ENCODE measurements around the gene TMEM161B.
"Not testable (repeated sequence)": the region's sequence is repeated elsewhere in the genome, so short reads cannot be mapped to it uniquely, and the experiment has no call there.

The TMEM161B gene

DNA sequence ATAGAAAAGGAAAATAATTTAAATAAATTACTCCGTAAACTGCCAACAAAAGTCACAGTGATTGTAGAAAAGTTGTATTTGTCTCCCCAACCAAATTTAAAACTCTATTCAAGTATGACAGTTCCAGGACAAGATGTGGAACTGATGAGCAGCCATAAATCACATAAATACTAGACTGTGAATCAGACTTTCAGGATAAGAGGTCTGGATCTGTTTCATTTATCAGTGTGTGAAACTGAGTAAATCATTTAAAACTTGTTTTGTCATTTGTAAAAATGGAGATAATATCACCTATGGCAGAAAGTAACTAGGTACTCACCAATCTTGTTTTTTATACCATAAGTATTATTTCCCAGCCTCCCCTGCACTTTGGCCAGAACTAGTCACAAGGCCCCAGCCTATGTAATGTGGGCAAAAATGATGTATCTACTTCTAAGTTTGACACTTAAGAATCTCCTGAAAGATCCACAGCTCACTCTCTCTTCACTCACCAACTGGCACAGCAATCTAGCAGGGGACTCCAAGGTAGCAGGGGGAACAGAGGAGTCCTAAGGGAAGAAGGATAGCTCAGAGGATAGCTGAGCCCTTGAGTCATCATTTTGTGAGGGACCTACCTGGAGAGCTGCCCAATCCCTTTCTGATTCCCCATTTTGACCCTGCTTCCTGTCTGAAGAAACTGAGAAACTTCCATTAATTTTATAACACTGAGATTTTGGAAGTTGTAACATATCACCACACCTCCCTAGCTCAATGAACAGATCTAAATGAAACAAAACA is 31.6 kb downstream of the TMEM161B start:
- TF ChIP-seq ZNF274 (IDR thresholded peaks at IDR 0.05; ENCODE audit: low read depth, low read length): no peak
- no peak overlapping the region for H3K4me3 ChIP-seq (ENCODE audit: low read length)

DNA sequence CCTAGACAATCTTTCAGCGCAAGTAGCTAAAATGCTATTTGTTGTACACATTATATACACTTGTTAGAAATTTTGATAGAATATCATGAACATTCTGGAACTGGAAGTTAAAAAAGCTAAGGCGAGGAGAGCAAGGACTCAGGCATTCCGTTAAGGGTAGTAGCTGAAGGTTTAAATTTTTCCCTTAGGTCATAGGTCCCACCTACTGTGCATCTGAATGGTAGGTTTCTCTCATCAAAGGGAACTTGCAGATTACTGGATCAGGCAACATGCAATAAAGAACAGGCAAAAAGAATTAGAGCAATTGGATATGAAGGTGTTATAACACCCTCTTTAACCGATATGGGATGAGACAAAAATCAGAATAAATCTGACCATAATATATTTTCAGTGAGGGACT is 32.8 kb downstream of the TMEM161B start:
- no peak for TF ChIP-seq ZNF274 (IDR thresholded peaks at IDR 0.05; ENCODE audit: low read depth, low read length)
- no peak overlapping the region for H3K4me3 ChIP-seq (ENCODE audit: low read length)

DNA sequence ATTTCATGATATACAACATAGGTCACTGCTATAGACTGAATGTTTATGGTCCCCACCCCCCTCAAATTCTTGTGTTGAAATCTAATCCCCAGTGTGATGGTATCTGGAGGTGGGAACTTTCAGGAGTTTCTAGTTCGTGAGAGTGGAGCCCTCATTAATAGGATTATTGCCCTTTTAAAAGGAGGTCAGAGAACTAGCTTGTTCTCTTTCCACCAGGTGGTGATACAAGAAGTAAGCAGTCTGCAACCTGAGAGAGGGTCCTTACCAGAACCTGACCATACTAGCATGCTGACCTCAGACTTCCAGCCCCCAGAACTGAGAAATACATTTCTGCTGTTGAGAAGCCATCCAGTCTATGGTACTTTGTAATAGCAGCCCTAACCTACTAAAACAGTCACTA is 33.3 kb downstream of the TMEM161B start:
- H3K4me3 ChIP-seq (ENCODE audit: low read length): no peak overlapping the region
- TF ChIP-seq ZNF274 (IDR thresholded peaks at IDR 0.05; ENCODE audit: low read depth, low read length): no peak

DNA sequence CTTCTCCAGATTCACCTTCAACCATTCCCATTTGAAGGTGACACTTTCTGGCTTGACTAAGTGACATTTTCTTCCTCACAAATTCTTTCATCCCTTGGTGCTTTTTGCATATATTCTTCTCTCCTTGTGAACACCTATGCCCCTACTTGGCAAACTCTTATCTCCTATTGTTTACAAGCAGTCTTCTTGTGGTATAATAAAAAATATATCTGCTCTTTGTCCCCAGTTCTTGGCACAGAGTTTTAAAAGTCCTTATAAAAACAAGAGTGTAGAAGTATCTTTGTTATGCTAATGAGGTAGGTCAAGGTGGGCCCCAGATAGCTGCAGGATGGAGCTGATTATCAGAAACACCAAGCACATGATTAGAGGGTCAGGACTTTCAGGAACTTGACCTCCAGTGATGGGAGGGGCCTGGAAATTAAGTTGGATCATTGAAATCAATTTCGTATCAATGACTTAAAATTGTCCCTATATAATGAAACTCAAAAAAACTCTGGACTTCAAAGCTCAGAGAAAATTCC is 38.0 kb downstream of the TMEM161B start:
- no peak overlapping the region for H3K4me3 ChIP-seq (ENCODE audit: low read length)
- no peak for TF ChIP-seq ZNF274 (IDR thresholded peaks at IDR 0.05; ENCODE audit: low read depth, low read length)

DNA sequence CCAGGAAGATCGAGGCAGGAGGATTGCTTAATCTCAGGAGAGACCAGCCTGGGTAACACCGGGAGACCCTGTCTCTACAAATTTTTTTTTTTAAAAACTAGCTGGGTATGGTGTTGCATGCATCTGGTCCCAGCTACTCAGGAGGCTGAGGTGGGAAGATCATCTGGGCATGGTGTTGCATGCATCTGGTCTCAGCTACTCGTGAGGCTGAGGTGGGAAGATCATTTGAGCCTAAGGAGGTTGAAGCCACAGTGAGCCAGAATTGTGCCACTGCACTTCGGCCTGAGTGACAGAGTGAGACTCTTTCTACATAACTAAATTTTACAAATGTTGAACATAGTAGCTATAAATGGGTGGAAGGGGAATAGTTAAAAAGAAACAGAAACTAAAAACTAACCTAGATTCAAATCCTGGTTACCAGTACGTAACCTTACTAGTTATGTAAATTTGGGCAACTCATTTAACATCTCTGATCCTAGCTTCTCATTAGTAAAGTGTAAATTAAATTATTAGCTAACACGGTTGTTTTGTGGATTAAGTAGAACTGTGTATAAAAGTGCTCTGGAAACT is 41.7 kb downstream of the TMEM161B start:
- H3K4me3 ChIP-seq (ENCODE audit: low read length): no peak overlapping the region
- no peak for TF ChIP-seq ZNF274 (IDR thresholded peaks at IDR 0.05; ENCODE audit: low read depth, low read length)

DNA sequence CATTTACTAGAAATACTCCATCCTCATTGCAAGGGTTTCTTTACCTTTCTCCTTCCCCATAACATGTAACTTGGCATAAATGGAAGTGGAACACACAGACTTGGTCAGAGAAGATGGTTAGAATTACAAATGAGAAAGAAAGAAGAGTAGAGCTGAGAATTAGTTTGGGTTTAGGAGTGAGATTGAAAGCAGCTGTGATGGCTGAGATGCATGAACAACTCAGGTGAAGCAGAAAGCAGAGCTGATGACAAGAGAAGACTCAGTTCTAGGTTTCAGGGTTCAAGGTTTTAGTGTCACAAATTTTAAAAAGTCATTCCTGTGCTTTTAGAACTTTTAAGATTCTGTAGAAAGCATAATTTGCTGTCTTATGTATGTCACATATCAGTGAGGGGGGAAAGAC is 54.0 kb downstream of the TMEM161B start:
- no peak overlapping the region for H3K4me3 ChIP-seq (ENCODE audit: low read length)
- no peak for TF ChIP-seq ZNF274 (IDR thresholded peaks at IDR 0.05; ENCODE audit: low read depth, low read length)

DNA sequence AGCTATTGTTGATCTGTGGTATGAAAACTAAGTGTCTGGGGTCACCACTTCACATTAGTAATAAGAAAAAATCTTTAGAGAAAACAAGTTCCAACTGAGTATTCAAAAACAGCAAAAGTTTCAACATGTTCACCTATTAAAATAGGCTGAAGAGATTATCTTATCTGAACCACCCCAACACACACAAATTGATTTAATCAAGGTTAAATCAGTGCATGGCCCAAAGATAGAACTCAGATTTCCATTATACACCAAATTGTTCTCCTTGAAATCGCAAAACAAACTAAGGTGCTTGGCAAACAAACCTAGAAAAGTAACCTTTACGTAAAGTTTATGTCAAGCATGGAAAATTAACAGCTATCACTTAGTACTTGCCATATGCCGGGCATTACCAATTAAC is 61.1 kb downstream of the TMEM161B start:
- TF ChIP-seq ZNF274 (IDR thresholded peaks at IDR 0.05; ENCODE audit: low read depth, low read length): no peak
- no peak overlapping the region for H3K4me3 ChIP-seq (ENCODE audit: low read length)

DNA sequence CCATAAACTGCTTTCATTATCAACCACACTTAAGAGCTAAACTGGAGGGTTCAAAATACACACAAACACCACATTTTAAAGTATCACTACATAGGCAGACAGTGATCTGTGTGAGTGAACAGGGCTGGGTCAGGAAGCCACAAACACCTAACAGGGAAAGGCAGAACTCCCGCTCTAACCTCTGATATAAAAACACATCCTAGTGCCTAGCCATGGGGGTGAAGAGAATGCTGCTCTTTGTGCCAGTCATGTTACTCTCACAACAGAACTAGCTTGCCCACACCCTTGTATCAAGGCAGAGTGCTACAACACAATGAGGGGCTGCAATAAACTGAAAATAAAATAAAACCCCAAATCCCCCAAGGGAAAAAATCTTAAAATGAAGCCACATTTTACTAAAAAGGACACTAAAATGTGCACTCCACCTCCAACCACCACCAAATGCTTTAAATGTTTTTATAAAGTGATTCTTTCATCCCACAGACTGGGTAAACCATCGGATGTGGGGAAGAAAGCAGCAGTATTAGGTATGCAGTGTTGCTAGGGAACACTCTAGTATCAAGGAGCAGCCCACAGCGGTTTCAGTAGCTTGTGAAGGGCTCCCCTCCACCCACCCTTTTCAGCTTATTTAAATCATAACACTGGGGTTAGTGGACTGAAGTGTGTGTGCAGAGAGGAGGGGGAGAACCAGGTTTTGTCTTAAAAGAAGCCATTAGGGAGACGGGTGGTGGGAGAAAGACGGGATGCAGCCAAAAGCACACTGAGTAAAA is 64.5 kb downstream of the TMEM161B start:
- TF ChIP-seq ZNF274 (IDR thresholded peaks at IDR 0.05; ENCODE audit: low read depth, low read length): no peak
- no peak overlapping the region for H3K4me3 ChIP-seq (ENCODE audit: low read length)

DNA sequence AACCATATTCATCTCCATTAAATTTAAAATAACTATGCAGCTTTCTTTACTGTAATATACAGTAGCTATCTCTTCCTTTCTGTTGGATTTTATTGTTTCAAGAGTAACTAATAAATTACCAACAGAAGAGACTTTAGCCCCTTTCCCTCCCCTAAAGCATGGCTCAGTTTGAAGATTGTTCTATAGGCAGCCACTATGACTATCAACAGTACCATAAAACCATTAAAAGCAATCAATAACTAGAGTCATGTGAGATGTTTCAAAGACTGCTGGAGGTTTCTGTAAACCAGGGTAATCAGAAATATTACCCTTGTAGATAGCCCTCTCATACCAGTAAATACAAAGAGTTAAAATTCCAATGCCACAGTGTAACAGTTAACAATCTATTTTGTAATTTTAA is 73.0 kb downstream of the TMEM161B start:
- H3K4me3 ChIP-seq (ENCODE audit: low read length): no peak overlapping the region
- no peak for TF ChIP-seq ZNF274 (IDR thresholded peaks at IDR 0.05; ENCODE audit: low read depth, low read length)

DNA sequence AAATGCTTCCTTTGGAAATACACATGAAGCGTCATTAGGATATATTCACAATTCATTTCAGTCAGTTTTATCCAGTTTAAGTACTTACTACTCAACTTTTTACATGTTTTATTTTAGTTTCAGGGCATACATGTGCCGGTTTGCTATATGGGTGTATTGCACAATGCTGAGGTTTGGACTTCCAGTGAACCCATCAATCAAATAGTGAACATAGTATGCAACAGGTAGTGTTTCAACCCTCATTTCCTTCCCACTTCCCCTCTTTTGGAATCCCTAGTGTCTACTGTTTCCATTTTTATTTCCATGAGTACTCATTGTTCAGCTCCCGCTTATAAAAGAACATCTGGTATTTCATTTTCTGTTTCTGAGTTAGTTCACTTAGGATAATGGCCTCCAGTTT is 74.7 kb downstream of the TMEM161B start:
- no peak for TF ChIP-seq ZNF274 (IDR thresholded peaks at IDR 0.05; ENCODE audit: low read depth, low read length)

DNA sequence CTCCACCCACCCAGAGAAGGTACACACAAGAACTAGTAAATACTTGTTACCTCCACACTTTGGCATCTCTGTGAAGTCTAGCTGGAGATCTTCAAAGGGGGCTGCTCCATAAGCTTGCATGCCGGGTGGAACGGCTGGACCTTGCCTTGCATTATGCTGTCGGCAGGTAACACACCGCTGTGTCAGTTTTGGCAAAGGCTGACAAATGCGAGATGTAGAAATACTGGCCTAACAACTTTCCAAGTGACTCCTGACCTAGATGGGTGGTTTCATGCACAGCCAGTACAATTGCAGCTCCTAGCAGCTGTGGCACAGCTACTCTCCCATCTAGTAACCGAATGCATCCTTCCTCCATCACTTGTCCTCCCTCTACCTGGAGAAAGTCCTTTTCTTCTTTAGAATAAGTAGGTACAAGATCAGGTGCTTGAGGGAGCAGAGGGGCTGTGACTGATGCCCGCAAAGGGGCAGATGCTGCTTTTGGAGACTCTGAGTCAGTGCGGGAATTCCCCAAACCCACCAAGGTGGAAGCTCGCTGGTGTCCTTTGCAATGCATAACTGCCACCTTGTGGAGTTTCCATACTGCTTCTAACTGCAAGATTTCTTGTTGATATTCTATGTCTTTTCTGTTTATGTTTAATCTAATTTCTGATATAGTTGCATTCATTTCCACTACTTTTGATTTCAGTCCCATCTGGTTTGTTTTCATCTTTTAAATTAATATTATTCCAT is 78.4 kb downstream of the TMEM161B start:
- H3K4me3 ChIP-seq (ENCODE audit: low read length): no peak overlapping the region
- no peak for TF ChIP-seq ZNF274 (IDR thresholded peaks at IDR 0.05; ENCODE audit: low read depth, low read length)

More for the DNA sequence above, 74.7 kb downstream of the TMEM161B start:
- H3K4me3 ChIP-seq (ENCODE audit: low read length): no peak overlapping the region

DNA sequence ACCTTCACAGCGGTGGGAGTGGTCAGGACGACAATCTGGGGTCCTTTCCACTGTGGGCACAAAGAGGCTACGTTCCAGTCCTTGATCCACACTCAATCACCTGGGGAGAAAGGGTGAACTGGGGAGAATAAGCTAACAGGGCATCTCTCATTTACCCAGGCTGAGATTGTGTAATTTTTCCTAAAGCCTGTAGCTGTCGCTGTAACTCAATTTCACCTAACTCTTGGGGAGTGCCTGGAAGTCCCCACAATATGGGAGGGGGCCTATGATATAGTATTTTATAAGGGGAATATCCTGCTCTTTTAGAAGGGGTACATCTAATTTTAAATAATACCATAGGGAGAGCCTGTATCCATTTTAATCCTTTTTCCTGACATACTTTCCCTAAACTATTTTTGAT is 79.2 kb downstream of the TMEM161B start:
- not testable (repeated sequence) for H3K4me3 ChIP-seq (ENCODE audit: low read length)

DNA sequence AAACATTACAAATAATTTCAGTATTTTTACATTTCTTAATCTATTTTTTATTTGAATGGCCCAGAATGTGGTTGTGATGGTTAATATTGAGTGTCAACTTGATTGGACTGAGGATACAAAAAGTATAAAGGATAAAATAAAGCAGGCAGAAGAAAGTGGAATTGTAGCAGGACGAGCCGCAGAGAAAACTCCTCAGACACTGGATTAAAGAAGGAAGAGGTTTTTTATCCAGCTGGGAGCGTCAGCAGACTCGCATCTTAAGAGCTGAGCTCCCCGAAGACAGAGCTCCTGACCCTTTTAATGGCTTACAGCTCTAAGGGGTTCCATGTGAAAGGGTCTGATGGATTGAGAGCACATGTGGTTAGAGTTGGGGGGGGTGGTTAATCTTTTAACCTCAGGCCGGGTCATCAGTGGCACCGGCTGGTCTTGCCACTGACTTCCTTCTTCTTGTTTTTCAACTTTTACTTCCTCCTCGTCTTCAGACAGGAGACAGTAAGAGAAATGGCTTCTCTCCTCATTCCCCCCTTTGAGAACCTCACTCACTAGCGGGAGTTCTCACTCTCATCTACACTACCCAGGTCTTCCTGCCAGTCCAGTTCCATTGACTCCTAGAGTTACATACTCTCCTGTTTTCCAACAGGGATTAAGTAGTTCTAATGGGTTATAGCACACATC is 80.0 kb downstream of the TMEM161B start:
- TF ChIP-seq ZNF274 (IDR thresholded peaks at IDR 0.05; ENCODE audit: low read depth, low read length): no peak
- no peak overlapping the region for H3K4me3 ChIP-seq (ENCODE audit: low read length)

DNA sequence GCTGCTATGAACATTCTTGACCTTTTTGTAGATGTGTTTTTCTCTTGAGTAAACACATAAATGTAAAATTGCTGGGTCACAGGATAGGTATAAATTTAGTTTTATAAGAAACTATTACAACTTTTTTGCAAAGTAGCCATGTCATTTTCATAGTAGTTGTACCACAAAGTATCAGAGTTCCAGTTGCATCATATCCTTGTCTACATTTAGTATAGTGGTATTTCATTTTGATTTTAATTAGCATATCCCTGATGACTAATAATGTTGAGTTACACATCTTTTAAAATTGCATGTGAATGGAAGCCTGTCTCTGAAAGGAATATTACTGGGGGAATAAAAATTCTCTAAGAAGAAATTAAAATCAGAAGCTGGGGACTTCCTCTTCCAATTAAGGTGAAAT is 85.4 kb downstream of the TMEM161B start:
- no peak overlapping the region for H3K4me3 ChIP-seq (ENCODE audit: low read length)
- TF ChIP-seq ZNF274 (IDR thresholded peaks at IDR 0.05; ENCODE audit: low read depth, low read length): no peak

DNA sequence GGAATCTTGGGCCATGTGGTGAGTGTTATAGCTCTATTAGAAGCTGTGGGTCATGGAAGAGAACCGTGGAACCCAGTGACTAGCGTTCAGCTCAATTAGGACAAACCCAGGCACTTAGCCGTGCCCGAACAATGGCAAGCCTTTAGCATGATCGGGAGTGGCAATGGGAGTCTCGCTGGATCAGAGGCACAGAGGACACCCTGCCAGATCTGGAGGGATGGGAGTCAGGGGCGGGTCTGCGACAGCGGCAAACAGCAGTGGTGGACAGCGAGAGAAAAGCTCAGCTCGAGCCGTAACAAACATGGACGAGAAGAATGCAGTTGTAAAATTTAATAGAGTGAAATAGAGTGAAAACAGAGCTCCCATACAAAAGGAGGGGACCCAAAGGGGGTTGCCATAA is 91.2 kb downstream of the TMEM161B start:
- H3K4me3 ChIP-seq (ENCODE audit: low read length): not testable (repeated sequence)
